C4-2B (cell line): ENCODE results near the gene CDH15.

Experiments
- ZFX ChIP-seq: fragments of 450-650 bp; IDR thresholded peaks from 2 replicates; pipeline ENCODE4 v1.6.1; 2017
- TF ChIP-seq, protein P1 (sequence below): fragments of 450-650 bp; conservative IDR thresholded peaks from 2 replicates; pipeline ENCODE4 v1.5.1; 2017; ENCODE audit warnings: mild to moderate bottlenecking

DNA sequence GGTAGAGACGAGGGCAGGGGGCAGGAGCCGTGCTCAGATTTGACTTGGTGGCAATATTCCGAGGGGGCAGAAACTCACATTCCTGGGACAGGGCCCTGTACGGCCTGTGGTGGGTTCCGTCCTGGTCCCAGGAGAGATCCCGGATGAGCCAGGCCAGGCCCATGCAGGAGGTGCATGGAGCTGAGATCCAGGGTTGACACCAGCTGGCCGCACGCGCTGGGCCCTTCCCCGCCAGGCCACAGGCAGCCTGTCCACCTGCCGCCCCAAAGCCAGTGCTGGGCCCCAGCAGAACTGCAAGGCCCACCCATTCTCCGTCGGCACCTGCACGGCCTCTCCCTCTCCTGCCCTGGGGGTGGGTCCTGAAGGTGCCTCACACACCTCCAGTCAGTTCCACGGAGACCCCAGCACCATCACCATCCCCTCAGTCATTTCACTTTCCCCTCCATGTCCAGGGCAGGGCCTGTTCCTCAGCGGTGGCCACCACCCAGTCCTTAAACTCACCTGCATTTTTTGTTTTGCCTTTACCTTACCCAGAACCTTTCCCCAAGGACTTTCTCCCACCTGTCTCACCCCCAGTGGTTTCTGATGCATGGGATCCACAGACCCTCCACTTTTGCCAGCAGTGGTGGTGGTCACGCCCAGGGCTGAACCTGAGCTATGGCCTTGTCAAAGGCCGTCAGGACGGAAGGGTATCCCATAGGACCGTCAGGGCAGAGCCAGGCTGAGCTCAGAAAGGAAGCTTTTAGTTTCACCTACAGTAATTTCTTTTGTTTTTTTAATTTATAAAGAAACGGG lies 25.1 kb upstream of the CDH15 start:
- TF ChIP-seq, protein P1, sequence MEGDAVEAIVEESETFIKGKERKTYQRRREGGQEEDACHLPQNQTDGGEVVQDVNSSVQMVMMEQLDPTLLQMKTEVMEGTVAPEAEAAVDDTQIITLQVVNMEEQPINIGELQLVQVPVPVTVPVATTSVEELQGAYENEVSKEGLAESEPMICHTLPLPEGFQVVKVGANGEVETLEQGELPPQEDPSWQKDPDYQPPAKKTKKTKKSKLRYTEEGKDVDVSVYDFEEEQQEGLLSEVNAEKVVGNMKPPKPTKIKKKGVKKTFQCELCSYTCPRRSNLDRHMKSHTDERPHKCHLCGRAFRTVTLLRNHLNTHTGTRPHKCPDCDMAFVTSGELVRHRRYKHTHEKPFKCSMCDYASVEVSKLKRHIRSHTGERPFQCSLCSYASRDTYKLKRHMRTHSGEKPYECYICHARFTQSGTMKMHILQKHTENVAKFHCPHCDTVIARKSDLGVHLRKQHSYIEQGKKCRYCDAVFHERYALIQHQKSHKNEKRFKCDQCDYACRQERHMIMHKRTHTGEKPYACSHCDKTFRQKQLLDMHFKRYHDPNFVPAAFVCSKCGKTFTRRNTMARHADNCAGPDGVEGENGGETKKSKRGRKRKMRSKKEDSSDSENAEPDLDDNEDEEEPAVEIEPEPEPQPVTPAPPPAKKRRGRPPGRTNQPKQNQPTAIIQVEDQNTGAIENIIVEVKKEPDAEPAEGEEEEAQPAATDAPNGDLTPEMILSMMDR = no peak
- TF ChIP-seq ZFX = no peak
